SK-N-SH treated with all-trans-retinoic acid at 6 μM for 48 hours (cell line): ENCODE results near the gene ARPC2.
A peak's percentile ranks its signal among the peaks of the same experiment; 100 is the strongest.

Experiments used
- ATAC-seq: fragments of 200-7000 bp; cut with Tn5 transposase; 3 replicates; pipeline ENCODE4 v1.9.1; 2020; ENCODE audit warnings: mild to moderate bottlenecking, moderate library complexity
- ARNTL ChIP-seq: fragments of 450-650 bp; formaldehyde crosslinking; IDR thresholded peaks from 2 replicates; pipeline ENCODE4 v1.5.0; 2020; ENCODE audit warnings: low read depth, mild to moderate bottlenecking, moderate library complexity, borderline replicate concordance
- BACH2 ChIP-seq: fragments of 250-450 bp; sonication (Bioruptor Pico); IDR thresholded peaks from 2 replicates; pipeline ENCODE4 v1.9.0; 2021; ENCODE audit warnings: mild to moderate bottlenecking, borderline replicate concordance
- CREB5 ChIP-seq: fragments of 250-450 bp; sonication (Bioruptor Pico); IDR thresholded peaks from 2 replicates; pipeline ENCODE4 v1.5.1; 2020; ENCODE audit warnings: low read depth, mild to moderate bottlenecking, moderate library complexity
- CSDC2 ChIP-seq: fragments of 250-450 bp; sonication (Bioruptor Pico); IDR thresholded peaks from 2 replicates; pipeline ENCODE4 v1.5.0; 2020; ENCODE audit warnings: mild to moderate bottlenecking, moderate library complexity
- ISL1 ChIP-seq: fragments of 250-450 bp; sonication (Bioruptor Pico); IDR thresholded peaks from 2 replicates; pipeline ENCODE4 v2.1.2; 2022; ENCODE audit warnings: mild to moderate bottlenecking, moderate library complexity
- OSR1 ChIP-seq: fragments of 250-450 bp; sonication (Bioruptor Pico); IDR thresholded peaks from 2 replicates; pipeline ENCODE4 v1.8.0; 2022; ENCODE audit warnings: moderate library complexity, mild to moderate bottlenecking, inconsistent platforms
- PATZ1 ChIP-seq: fragments of 250-450 bp; sonication (Bioruptor Pico); IDR thresholded peaks from 2 replicates; pipeline ENCODE4 v1.8.0; 2020; ENCODE audit warnings: mild to moderate bottlenecking, moderate library complexity, borderline replicate concordance
- POU6F1 ChIP-seq: fragments of 250-450 bp; sonication (Bioruptor Pico); IDR thresholded peaks from 2 replicates; pipeline ENCODE4 v1.8.0; 2021; ENCODE audit warnings: low read depth, mild to moderate bottlenecking, moderate library complexity, borderline replicate concordance
- PPARA ChIP-seq: fragments of 250-450 bp; sonication (Bioruptor Pico); IDR thresholded peaks from 2 replicates; pipeline ENCODE4 v1.5.0; 2020; ENCODE audit warnings: mild to moderate bottlenecking, borderline replicate concordance
- RARB ChIP-seq: fragments of 250-450 bp; sonication (Bioruptor Pico); IDR thresholded peaks from 2 replicates; pipeline ENCODE4 v1.8.0; 2021; ENCODE audit warnings: mild to moderate bottlenecking, moderate library complexity
- SNAI2 ChIP-seq: fragments of 250-450 bp; sonication (Bioruptor Pico); IDR thresholded peaks from 2 replicates; pipeline ENCODE4 v1.5.0; 2020; ENCODE audit warnings: mild to moderate bottlenecking, moderate library complexity
- TCF4 ChIP-seq: fragments of 250-450 bp; sonication (Bioruptor Pico); IDR thresholded peaks from 2 replicates; pipeline ENCODE4 v1.8.0; 2021; ENCODE audit warnings: mild to moderate bottlenecking, moderate library complexity, borderline replicate concordance
- TOX ChIP-seq: fragments of 250-450 bp; sonication (Bioruptor Pico); IDR thresholded peaks from 2 replicates; pipeline ENCODE4 v1.8.0; 2021; ENCODE audit warnings: mild to moderate bottlenecking, moderate library complexity, borderline replicate concordance
- ZC3H10 ChIP-seq: fragments of 250-450 bp; sonication (Bioruptor Pico); IDR thresholded peaks from 2 replicates; pipeline ENCODE4 v1.5.1; 2021; ENCODE audit warnings: mild to moderate bottlenecking, moderate library complexity
- ZFP3 ChIP-seq: fragments of 250-450 bp; sonication (Bioruptor Pico); IDR thresholded peaks from 2 replicates; pipeline ENCODE4 v1.5.0; 2020; ENCODE audit warnings: mild to moderate bottlenecking, moderate library complexity
- ZFP30 ChIP-seq: fragments of 450-650 bp; formaldehyde crosslinking; IDR thresholded peaks from 2 replicates; pipeline ENCODE4 v1.5.0; 2022; ENCODE audit warnings: mild to moderate bottlenecking, moderate library complexity
- ZNF565 ChIP-seq: fragments of 450-650 bp; formaldehyde crosslinking; conservative IDR thresholded peaks from 2 replicates; pipeline ENCODE4 v1.5.0; 2020; ENCODE audit warnings: low read depth, mild to moderate bottlenecking, moderate library complexity
- ZNF8 ChIP-seq: fragments of 450-650 bp; formaldehyde crosslinking; IDR thresholded peaks from 2 replicates; pipeline ENCODE4 v1.5.0; 2020; ENCODE audit warnings: mild to moderate bottlenecking, moderate library complexity
- TF ChIP-seq, protein P1 (sequence below): fragments of 250-450 bp; sonication (Bioruptor Pico); IDR thresholded peaks from 2 replicates; pipeline ENCODE4 v1.5.0; 2020; ENCODE audit warnings: mild to moderate bottlenecking, moderate library complexity

Gene ARPC2

GRCh38 chr2:218260166-218260565 lies 43.2 kb downstream of the ARPC2 start:
- TF ChIP-seq TCF4 (CRISPR knock-in tag) = no peak
- no peak for TF ChIP-seq SNAI2 (CRISPR knock-in tag)
- TF ChIP-seq, protein P1, sequence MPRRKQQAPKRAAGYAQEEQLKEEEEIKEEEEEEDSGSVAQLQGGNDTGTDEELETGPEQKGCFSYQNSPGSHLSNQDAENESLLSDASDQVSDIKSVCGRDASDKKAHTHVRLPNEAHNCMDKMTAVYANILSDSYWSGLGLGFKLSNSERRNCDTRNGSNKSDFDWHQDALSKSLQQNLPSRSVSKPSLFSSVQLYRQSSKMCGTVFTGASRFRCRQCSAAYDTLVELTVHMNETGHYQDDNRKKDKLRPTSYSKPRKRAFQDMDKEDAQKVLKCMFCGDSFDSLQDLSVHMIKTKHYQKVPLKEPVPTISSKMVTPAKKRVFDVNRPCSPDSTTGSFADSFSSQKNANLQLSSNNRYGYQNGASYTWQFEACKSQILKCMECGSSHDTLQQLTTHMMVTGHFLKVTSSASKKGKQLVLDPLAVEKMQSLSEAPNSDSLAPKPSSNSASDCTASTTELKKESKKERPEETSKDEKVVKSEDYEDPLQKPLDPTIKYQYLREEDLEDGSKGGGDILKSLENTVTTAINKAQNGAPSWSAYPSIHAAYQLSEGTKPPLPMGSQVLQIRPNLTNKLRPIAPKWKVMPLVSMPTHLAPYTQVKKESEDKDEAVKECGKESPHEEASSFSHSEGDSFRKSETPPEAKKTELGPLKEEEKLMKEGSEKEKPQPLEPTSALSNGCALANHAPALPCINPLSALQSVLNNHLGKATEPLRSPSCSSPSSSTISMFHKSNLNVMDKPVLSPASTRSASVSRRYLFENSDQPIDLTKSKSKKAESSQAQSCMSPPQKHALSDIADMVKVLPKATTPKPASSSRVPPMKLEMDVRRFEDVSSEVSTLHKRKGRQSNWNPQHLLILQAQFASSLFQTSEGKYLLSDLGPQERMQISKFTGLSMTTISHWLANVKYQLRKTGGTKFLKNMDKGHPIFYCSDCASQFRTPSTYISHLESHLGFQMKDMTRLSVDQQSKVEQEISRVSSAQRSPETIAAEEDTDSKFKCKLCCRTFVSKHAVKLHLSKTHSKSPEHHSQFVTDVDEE (CRISPR knock-in tag) = no peak
- no peak for TF ChIP-seq ZC3H10 (CRISPR knock-in tag)
- no peak for TF ChIP-seq TOX (CRISPR knock-in tag)
- TF ChIP-seq PPARA (CRISPR knock-in tag) = no peak
- TF ChIP-seq ZNF565 (CRISPR knock-in tag) = no peak
- TF ChIP-seq ISL1 (CRISPR knock-in tag) = no peak
- no peak for TF ChIP-seq ZFP3 (CRISPR knock-in tag)
- TF ChIP-seq CSDC2 (CRISPR knock-in tag) = no peak
- no peak for TF ChIP-seq ZNF8 (CRISPR knock-in tag)
- no peak for TF ChIP-seq RARB (CRISPR knock-in tag)
- TF ChIP-seq POU6F1 = no peak
- no peak for TF ChIP-seq OSR1 (CRISPR knock-in tag)
- TF ChIP-seq PATZ1 (CRISPR knock-in tag) = no peak
- no peak for TF ChIP-seq ZFP30 (CRISPR knock-in tag)

DNA sequence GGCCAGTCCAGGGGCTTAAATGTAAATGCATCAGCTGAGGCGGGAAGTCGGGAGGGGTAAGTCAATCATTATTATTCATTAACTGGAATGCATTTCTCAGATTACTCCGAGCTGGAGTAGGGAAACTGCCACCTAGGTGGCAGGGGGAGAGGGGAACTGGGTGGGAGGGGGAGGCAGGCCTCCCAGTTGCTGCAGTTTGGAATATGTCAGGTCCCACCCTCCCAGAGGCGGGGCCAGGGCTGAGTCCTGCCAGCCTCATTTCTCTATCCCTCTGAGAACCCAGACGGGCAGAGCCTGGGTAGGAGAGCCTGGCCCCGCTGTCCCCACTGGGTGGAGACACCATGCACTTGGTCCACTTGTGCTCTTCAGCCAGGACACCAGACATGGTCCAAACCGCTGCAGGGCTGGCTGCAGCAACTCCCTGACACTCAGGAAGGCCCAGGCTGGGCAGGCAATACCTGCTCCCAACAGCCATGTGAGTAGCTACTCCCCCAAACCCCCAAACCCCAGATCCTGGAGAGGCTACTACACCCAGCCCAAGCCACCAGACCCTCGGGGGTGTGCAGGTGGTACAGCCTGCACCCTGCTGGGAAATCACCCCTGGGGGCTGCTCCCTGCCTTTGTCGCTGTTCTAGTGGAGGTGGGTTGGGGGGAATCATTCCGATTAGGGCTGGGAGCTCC lies 43.9 kb downstream of the ARPC2 start, which contains the start of gene GPBAR1:
Gene GPBAR1, plus strand, starts transcription at position 274 of the 681 bp plus-strand sequence. CDS start 1,710 bp downstream, outside the sequence.
- TF ChIP-seq BACH2 (CRISPR knock-in tag) (no peak), PPARA (CRISPR knock-in tag) (no peak), TOX (CRISPR knock-in tag) (no peak), RARB (CRISPR knock-in tag) (no peak), PATZ1 (CRISPR knock-in tag) (no peak), SNAI2 (CRISPR knock-in tag) (no peak)
- peak; percentile 3; the same call in 1 of the 3 replicates for ATAC-seq

More at GRCh38 chr2:218260166-218260565, 43.2 kb downstream of the ARPC2 start:
- ATAC-seq = no peak

- no peak for ATAC-seq
- TF ChIP-seq ZNF565 (CRISPR knock-in tag) = no peak
- no peak for TF ChIP-seq ARNTL (CRISPR knock-in tag)
- no peak for TF ChIP-seq SNAI2 (CRISPR knock-in tag)
- no peak for TF ChIP-seq ZFP30 (CRISPR knock-in tag)
- no peak for TF ChIP-seq CREB5
- TF ChIP-seq TCF4 (CRISPR knock-in tag) = no peak
- no peak for TF ChIP-seq ISL1 (CRISPR knock-in tag)
- no peak for TF ChIP-seq PPARA (CRISPR knock-in tag)
- TF ChIP-seq ZNF8 (CRISPR knock-in tag) = no peak
- no peak for TF ChIP-seq RARB (CRISPR knock-in tag)
- TF ChIP-seq ZFP3 (CRISPR knock-in tag) = no peak
- TF ChIP-seq OSR1 (CRISPR knock-in tag) = no peak
- TF ChIP-seq, protein P1 (CRISPR knock-in tag) = no peak
- TF ChIP-seq CSDC2 (CRISPR knock-in tag) = no peak
Observed at GRCh38 chr2:218261423-218262236, 44.6 kb downstream of the ARPC2 start.
